ENCODE measurements around the gene MYO16.

Gene MYO16

DNA sequence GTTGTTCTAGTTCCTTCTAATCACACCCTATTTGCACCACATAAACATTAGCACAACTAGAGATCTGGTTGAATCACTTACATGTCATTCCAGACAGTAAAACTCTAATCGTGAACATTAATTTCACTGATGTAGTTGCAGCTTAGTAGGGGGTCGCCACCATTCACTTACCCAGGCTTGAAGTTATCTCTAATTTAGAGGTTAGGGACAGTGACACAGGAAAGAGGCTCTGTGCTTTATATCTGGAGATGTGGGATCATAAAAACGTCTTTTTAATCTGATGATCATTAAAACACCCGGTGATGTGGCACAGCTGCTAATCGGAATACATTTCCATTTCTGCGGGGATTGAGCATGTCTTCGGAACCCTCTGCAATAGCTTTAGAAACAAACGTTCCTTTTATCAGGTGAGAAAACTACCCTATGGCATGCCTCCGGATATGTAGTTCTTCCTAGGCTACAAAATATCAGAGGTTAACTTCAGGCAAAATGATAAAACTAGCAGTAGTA, 523.0 kb downstream of the MYO16 start:
- DNase-seq (ENCODE audit: low read depth in 2 of 2): no peak

DNA sequence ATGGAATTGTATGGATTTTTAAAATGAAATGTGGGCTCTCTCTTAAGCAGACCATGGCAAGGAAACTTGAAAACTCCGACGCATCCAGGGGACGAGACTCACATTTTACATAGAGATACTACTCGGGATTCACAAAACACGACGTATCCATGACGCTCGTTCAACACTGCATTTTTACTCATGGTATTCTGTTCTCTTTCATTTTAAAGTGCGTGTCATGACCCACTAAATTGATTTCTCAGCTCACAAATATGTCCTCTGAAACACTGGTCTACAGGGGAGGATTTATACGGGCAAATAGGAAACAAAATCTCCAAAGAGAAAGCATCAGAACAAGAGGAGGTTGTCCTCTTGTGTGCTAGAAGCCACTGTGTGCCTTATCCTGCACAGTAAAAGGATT, 523.5 kb downstream of the MYO16 start:
- DNase-seq (ENCODE audit: low read depth in 2 of 2): no peak

DNA sequence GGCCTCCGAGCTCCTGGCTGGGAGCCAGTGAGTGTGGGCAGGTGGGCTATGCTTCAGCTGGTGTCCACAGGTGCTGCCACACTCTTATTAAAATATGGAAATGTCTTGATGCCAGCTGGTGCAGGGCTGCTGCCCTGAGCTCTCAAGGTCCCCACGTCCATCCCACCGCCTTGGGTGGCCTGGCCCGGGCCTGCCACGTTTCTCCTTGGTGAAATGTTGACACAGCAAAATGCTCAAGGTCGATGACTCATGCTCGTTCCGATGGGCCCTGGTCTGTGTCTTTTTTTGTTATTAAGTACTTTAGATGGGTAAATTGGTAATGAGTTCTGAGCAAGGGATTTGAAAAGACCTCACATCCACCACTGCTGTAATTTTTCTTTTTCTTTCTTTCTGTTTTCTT, 524.7 kb downstream of the MYO16 start:
- DNase-seq (ENCODE audit: low read depth in 2 of 2): no peak

DNA sequence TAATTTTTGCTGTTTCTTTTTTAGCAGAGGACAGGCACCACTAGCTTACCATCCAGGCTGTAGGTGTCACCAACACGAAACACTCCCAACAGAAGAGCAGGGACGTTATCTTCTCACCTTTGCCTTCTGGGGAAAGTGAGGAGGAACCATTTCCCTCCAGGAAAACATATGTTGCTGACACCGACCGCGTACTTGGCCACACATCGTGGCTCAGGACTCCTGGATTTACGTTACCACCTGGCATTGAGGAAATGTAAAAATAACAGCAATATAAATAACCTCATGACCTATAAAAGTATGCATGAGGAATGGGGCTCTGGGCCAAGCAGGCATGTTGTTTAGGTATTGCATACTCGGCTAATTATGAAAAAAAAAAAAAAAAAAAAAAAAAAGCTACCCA, 525.1 kb downstream of the MYO16 start:
- no peak for DNase-seq (ENCODE audit: low read depth in 2 of 2)

GRCh38 chr13:109154966-109155761, 525.8 kb downstream of the MYO16 start:
- no peak for DNase-seq (ENCODE audit: low read depth in 2 of 2)

DNA sequence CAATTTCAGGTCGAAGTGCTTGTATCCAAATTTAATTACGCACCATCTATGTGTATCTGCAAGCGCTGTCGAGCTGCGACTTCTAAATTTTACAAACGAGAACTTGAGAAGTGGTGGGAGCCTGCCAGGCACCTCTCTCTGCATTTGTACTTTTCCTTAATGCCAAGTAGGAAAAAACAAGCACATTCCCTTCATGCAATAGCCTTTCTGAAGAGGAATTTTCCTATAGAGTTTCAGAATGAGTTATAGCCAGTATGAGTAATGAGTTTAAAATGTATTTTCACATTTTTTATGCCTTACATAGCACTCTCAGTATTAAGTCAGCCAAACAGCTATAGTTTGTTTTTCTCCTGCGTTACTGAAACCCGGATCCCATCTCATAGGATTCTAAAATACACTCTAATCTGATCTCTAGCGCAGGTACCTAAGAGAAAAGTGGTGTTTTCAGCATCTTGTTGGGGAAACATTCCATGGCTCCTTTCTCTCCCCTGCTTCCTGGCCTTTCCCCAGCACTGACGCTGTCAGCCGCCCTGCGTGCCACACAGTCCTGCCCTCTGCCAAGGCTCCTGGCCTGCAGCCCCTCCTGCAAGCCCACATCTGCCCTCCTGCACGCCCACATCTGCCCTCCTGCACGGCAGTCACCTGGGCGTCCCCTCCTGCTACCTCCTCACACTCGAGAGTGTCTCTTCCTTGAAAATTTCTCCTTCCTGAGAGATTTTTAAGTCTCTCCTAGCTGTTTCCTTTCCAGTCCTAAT, 526.9 kb downstream of the MYO16 start:
- no peak for DNase-seq (ENCODE audit: low read depth in 2 of 2)

DNA sequence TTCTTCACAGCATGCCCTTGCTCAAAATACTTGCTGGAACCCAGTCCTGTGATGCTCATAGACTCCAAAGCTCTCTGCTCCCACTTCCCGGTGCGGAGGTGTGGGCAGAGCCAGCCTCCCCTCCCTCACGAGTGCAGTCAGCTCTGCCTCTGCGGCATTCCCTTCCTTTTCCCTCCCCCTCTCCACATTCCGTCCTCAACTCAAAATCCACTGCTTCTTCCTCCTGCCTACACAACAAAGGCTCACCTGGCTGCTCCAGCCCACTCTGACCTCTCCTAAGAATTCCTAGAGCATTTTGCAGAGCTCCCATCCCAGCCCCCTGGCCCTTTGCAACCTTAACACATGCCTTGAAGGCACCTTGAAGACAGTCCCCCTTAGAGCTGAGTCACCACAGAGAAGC, 527.9 kb downstream of the MYO16 start:
- DNase-seq (ENCODE audit: low read depth in 2 of 2): no peak

- no peak for DNase-seq (ENCODE audit: low read depth in 2 of 2)
Observed at GRCh38 chr13:109158383-109158782, 529.0 kb downstream of the MYO16 start.

GRCh38 chr13:109159650-109160309, 530.4 kb downstream of the MYO16 start:
- no peak for DNase-seq (ENCODE audit: low read depth in 2 of 2)

GRCh38 chr13:109160357-109160756, 530.9 kb downstream of the MYO16 start:
- DNase-seq (ENCODE audit: low read depth in 2 of 2): no peak

DNA sequence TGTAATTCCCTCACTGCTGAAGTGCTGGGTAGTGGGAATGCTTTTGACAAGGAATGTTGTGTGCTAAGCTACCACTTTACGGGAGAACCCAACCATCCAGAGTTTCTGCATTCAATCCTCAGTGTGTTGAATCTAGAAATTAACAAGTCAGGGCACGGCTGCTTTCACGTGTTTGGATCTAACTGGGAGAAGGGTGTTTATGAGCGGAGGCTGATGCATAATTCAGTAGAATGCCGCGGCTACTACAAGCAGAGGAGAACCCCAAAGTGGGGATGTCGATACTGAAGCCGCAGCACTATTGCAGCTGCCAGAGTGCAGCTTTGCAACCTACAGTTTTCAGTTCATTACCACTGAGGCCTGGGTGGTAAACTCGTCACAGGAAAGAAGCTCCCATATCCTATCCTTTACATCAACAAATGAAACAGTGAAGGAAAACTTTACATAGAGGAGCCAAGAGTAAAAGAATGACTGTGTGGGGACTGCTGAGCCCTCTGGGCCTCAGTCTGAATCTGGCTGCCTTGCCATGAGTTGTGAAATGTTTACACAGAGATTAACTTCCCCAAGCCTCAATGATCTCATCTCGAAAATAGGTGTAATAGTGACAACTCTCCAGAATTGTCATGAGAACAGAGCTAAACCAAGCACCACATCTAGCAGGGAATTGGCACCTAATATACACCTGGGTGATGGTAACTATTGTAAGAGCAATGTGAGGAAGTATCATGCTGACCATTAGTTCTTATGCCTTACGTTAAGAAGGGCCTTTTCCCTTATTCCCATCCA, 531.7 kb downstream of the MYO16 start:
- DNase-seq (ENCODE audit: low read depth in 2 of 2): no peak

DNA sequence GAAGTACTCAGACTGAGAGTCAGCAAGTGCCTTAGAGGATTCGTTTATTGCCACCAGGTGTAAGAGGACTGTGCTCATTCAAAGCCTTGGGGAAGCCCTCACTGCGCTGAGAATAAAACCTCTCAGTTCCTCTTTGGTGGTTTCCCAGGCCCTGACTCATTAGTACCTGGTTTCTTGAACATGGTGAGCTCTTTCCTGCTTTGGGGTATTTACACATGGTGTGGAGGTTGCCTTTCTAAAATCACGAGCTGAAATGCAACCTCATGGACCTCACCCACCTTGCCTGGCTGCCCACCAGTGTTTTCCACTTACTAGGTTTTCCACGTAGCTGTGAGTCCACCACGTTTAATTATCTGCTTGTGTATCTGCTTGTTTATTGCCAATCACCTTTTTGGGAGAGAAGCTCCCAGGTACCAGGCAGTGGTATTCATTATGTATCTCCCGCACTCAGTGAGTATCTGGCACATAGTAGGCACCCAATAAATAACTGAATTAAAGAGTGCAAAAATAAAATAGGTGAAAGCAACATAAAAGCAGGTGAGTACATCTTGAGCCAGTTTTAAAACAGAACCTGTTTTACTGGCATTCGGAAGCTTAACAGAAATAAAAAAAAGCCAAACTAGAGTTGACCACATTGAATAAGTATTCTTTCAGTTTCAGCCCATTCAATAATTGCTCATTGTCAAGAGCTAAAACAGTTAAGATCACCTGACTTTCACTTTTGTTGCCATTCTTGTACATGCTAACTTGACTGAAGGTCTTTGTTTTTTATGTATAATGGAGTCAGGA, 533.0 kb downstream of the MYO16 start:
- DNase-seq (ENCODE audit: low read depth in 2 of 2): no peak

GRCh38 chr13:109163037-109163379, 533.6 kb downstream of the MYO16 start:
- DNase-seq (ENCODE audit: low read depth in 2 of 2): no peak

GRCh38 chr13:109165417-109165904, 536.0 kb downstream of the MYO16 start:
- DNase-seq (ENCODE audit: low read depth in 2 of 2): no peak

DNA sequence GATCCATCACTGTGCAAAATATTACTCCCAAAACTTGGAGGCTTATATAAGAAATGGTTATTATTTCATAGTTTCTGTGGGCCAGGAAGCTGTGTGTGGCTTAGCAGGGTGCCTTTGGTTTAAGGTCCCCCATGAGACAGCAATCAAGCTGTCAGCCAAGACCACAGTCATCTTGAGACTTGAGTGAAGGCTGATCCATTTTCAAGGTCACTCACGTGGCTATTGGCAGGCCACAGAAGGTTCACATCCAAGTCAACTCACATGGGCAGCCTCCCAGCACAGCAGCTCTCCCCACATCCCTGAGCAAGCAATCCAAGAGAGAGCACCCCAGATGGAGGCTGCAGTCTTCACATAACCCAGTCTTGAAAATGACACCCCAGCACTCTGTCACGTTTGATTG, 537.4 kb downstream of the MYO16 start:
- DNase-seq (ENCODE audit: low read depth in 2 of 2): no peak

DNA sequence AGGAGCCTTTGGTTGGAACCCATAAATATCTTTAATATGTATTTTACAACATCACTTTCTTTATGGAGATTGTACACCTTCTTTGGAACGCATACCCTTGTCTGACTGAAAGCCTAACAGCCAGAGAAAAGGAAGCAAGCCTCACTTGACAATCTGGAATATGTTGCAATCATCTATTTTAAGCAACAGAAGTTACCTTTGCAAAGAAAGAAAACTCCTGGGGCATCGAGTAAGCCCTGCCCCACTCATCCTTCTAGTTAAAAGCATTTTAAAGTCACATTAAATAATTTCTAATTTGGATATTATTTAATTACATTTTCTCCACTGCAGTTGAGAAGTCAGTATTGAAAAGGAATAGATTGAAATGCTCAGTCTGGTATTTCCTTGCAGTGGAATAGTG, 542.7 kb downstream of the MYO16 start:
- no peak for DNase-seq (ENCODE audit: low read depth in 2 of 2)

DNA sequence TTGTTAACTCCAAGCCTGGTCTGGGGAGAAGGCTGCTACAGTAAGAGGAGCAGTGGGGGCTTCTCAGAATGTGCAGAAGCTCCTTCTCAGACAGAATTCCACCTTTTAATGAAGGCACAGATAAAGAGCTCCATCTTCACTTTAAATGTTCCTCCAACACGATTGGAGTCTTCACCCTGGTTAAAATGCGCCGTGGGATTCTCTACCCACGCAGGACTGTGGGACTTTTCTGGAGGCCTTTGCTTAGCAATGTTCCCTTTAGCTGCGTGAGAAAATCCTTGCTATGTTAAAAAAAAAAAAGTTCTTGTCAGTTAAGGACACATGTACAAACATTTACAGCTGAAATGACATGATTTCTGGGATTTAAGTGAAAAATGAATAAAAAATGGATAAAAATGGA, 546.3 kb downstream of the MYO16 start:
- DNase-seq (ENCODE audit: low read depth in 2 of 2): no peak

DNA sequence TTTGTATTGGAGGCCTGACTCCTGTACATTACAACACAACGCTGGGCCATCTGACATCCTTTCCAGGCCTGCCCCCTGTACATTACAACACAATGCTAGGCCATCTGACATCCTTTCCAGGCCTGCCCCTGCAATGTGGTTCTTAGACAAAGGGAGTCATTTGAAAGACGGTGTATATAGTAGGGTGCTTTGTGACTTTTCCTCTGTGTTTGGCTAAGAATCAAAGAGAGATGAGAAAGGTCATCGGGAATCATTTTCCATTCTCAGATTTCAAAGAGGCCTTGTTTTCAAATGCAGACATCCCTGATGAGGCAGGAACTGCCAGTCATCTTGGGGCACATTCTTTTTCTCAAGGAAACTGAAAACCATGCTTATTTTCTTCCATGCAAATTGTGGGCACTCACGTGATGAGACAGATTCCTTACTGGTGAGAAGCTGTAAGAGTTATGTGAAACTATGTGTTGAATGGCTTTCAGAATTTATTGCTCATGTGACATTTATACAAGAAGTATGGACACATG, 551.6 kb downstream of the MYO16 start:
- no peak for DNase-seq (ENCODE audit: low read depth in 2 of 2)

- DNase-seq (ENCODE audit: low read depth in 2 of 2): no peak
Observed at GRCh38 chr13:109182777-109183465, 553.5 kb downstream of the MYO16 start.

- DNase-seq (ENCODE audit: low read depth in 2 of 2): no peak
Observed at GRCh38 chr13:109191413-109191812, 562.0 kb downstream of the MYO16 start.
